GM12801 (cell line): ENCODE results near the gene PSMB10.

Experiments used
- CTCF ChIP-seq: IDR thresholded peaks from one replicate; pipeline ENCODE4 v1.5.1; 2011; ENCODE audit warnings: control low read depth; ENCODE audit not compliant: insufficient read length; ENCODE audit errors: extremely low read depth

Gene PSMB10

DNA sequence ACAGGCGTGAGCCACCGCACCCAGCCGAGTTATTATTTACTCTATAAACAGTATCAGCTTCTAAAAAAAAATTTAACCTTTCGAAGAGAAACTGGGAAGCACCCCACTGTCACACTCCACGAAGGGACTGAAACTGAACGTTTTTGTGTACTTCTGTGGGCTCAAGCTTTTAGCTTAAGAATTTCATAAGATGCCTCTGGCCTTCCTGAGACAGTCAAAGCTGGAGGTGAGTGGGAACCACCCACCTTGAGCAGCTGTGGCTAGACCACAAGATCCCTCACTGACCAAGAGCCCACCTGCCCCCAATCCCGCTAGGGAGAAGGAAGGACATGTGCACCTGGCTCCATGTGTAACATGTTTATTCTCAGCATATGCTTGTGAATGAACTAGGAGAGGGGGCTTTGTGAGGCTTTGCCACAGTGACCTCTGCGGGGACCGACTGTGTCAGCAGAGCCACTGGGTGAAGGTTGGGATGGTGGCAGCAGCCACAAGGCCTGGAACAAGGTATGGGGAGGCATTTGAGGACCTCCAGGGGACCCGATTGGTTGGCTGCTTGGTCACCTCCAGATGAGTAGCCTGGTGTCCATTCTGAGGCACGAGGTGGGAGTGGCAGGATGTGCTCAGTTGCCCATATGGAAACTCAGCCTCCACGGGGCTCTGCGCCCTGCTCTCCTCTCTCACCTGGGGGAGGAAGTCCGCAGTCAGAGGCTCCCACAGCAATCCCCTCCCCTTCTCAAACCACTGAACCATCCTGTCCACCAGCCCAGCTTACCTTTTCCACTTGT lies 38.9 kb upstream of the PSMB10 start:
- no peak for TF ChIP-seq CTCF

DNA sequence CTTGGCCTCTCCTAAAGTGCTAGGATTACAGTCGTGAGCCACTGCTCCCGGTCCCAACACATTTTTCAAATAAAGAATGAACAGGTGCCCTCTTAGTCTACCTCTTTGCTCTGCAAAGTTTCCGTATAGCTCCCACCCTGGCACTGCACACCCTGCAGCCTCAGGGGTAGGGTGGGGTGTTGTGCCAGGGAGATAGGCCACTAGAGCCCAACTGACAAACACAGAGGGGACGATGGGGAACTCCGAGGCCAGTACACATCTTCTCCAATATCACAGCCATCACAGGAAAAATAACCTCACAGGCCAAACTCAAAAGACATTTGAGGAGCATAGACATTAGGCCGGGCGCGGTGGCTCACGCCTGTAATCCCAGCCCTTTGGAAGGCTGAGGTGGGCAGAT lies 34.5 kb upstream of the PSMB10 start:
- TF ChIP-seq CTCF: no peak

GRCh38 chr16:67969254-67970039 lies 32.8 kb upstream of the PSMB10 start:
- TF ChIP-seq CTCF: no peak

DNA sequence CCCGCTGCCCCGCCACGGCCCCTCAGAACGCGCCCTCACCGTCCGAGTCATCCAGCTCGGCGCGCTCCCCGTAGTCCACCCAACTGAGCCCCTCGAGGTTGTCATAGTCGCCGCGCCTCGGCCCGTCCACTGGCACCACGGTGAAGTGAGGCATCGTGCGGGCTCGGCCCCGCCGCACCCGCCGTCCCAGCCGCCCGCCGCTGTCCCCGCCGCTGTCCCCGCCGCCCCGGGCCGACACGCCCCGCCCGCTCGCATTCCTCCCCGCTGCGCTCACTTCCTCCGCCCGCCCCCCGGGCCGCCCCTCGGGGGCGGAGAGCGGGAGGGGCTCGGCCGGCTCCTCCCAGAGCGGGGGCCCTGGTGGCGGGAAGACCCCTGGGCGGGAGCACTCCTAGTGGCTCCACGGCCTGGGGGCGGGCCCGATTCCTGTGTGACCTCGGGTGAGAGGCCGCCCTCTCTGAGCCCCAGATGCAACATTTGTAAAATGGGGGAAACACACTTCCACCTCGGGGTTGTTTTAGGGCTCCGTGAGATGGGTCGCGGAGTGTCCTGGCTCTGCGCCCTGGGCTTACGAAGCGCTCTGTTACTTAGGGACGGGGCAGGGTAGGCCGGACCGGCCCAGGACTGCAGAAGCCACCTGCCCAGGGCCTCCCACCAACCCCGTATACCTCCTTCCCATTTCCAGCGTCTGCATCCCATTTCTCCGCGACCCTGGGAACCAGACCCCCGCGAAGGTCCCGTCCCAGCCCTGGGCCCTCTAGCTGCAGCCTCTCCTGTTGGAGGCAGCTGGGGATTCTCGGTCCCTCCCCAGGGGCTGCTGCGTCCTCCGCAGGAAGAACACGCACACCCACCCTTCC lies 32.0 kb upstream of the PSMB10 start, which contains the start of gene SLC12A4:
Gene SLC12A4 (minus strand): TSS at position 238 of the 854 bp plus-strand sequence. CDS start 84 bp downstream, at position 154.
- no peak for TF ChIP-seq CTCF

- no peak for TF ChIP-seq CTCF
Measured at GRCh38 chr16:67967958-67968399, 31.3 kb upstream of the PSMB10 start.

GRCh38 chr16:67967183-67967957 lies 30.7 kb upstream of the PSMB10 start:
- no peak for TF ChIP-seq CTCF
